GM12878 (cell line): ENCODE data around the gene INHBE. TPM values are rescaled to one million over a fixed set of nuclear protein-coding genes. Genes with fewer than 3 reads are reported as not detected.
A peak's percentile ranks its signal among the peaks of the same experiment; 100 is the strongest.

Experiments used
- CEBPB ChIP-seq, 2 experiments: fragments of 150-350 bp in 1 of 2; IDR thresholded peaks; 2 replicates each; pipeline ENCODE4 v1.6.1; 2012 to 2014; ENCODE audit warnings: low read depth in 2 of 2, low read length in 2 of 2, borderline replicate concordance in 1 of 2, inconsistent platforms in 1 of 2
- CREB1 ChIP-seq: IDR thresholded peaks from 2 replicates; pipeline ENCODE4 v1.6.1; 2012; ENCODE audit warnings: low read depth, mild to moderate bottlenecking, inconsistent platforms
- DPF2 ChIP-seq: fragments of 450-650 bp; IDR thresholded peaks from 2 replicates; pipeline ENCODE4 v1.6.1; 2017; ENCODE audit warnings: mild to moderate bottlenecking
- EED ChIP-seq: sonication (generic); IDR thresholded peaks from 2 replicates; pipeline ENCODE4 v1.6.1; 2016; ENCODE audit warnings: antibody characterized with exemption, low read depth
- HCFC1 ChIP-seq: fragments of 150-350 bp; IDR thresholded peaks from 2 replicates; pipeline ENCODE4 v1.6.1; 2014; ENCODE audit warnings: low read length
- NBN ChIP-seq: fragments of 450-650 bp; IDR thresholded peaks from 2 replicates; pipeline ENCODE4 v1.6.1; 2016
- NFIC ChIP-seq: IDR thresholded peaks from 2 replicates; pipeline ENCODE4 v1.6.1; 2012; ENCODE audit warnings: low read depth, mild to moderate bottlenecking, inconsistent platforms, low read length, moderate library complexity
- POU2F2 ChIP-seq: IDR thresholded peaks from 3 replicates; pipeline ENCODE4 v1.6.1; 2011; ENCODE audit warnings: low read depth, mild to moderate bottlenecking, low read length, borderline replicate concordance
- RCOR1 ChIP-seq: conservative IDR thresholded peaks from 2 replicates; pipeline ENCODE4 v1.6.1; 2012; ENCODE audit warnings: low read depth, low read length, improper control_type of control experiment
- SMARCA5 ChIP-seq: fragments of 450-650 bp; IDR thresholded peaks from 2 replicates; pipeline ENCODE4 v1.6.1; 2017; ENCODE audit warnings: mild to moderate bottlenecking
- SMC3 ChIP-seq: IDR thresholded peaks from 2 replicates; pipeline ENCODE4 v1.6.1; 2011; ENCODE audit warnings: low read length, improper control_type of control experiment, borderline replicate concordance
- SPI1 ChIP-seq: IDR thresholded peaks from 2 replicates; pipeline ENCODE4 v1.6.1; 2011; ENCODE audit warnings: low read depth, mild to moderate bottlenecking, low read length, moderate library complexity, borderline replicate concordance; ENCODE audit not compliant: insufficient read depth
- SRF ChIP-seq, 2 experiments: IDR thresholded peaks; 2 replicates each; pipeline ENCODE4 v1.6.1; 2011; ENCODE audit warnings: low read depth in 2 of 2, low read length in 2 of 2, mild to moderate bottlenecking in 1 of 2, moderate library complexity in 1 of 2
- ZNF217 ChIP-seq: fragments of 450-650 bp; IDR thresholded peaks from 2 replicates; pipeline ENCODE4 v1.6.1; 2017; ENCODE audit warnings: antibody characterized with exemption, mild to moderate bottlenecking
- ZNF274 ChIP-seq: IDR thresholded peaks from one replicate; pipeline ENCODE4 v1.8.0; 2011; ENCODE audit not compliant: insufficient read length, insufficient read depth
- polyA plus RNA-seq, 11 experiments: library from polyadenylated mRNA; depleted of rRNA in 4 of 11; unstranded in 6 of 11; stranded (reverse) in 5 of 11; fragments of >200 nt; fragmentation: Nextera tagmentation in 4 of 11; fragmentation: Illumina TruSeq in 1 of 11; extraction: Ambion mirVana in 4 of 11; extraction: Trizol in 1 of 11; gene quantifications; 1 replicate in 1 of 11; 2 replicates in 10 of 11; pipeline versions ENCODE4 v1.2.1 to v1.2.3, GENCODE V29; 2011 to 2016; ENCODE audit warnings: inconsistent platforms in 2 of 11, missing spikeins in 2 of 11, low read depth in 1 of 11
- total RNA-seq, 4 experiments: library from RNA; depleted of rRNA in 3 of 4; stranded (reverse); fragments of >200 nt in 3 of 4; fragmentation: Illumina TruSeq in 1 of 4; extraction: Trizol in 1 of 4; gene quantifications; 2 replicates each; pipeline versions ENCODE4 v1.2.1 to v1.2.3, GENCODE V29; 2013 to 2021
- TF ChIP-seq, protein P1 (sequence below): IDR thresholded peaks from 2 replicates; pipeline ENCODE4 v1.6.1; 2012; ENCODE audit warnings: improper control_type of control experiment, low read depth, low read length; ENCODE audit not compliant: insufficient replicate concordance
- TF ChIP-seq, protein P2 (sequence below): fragments of 450-650 bp; IDR thresholded peaks from 2 replicates; pipeline ENCODE4 v1.6.1; 2018; ENCODE audit warnings: mild to moderate bottlenecking, low read depth, moderate library complexity; ENCODE audit not compliant: partially characterized antibody
- TF ChIP-seq, protein P3 (sequence below): fragments of 450-650 bp; IDR thresholded peaks from 2 replicates; pipeline ENCODE4 v1.6.1; 2016; ENCODE audit warnings: mild to moderate bottlenecking
- TF ChIP-seq, protein P4 (sequence below): fragments of 450-650 bp; IDR thresholded peaks from 2 replicates; pipeline ENCODE4 v1.6.1; 2017; ENCODE audit warnings: mild to moderate bottlenecking

Gene INHBE
- total and polyA plus RNA-seq, 10 of the 15 experiments (the other 5 are each of a cell fraction or from before 2014, with no cell fraction given): 0.09 to 2.5 (median 0.37) TPM

DNA sequence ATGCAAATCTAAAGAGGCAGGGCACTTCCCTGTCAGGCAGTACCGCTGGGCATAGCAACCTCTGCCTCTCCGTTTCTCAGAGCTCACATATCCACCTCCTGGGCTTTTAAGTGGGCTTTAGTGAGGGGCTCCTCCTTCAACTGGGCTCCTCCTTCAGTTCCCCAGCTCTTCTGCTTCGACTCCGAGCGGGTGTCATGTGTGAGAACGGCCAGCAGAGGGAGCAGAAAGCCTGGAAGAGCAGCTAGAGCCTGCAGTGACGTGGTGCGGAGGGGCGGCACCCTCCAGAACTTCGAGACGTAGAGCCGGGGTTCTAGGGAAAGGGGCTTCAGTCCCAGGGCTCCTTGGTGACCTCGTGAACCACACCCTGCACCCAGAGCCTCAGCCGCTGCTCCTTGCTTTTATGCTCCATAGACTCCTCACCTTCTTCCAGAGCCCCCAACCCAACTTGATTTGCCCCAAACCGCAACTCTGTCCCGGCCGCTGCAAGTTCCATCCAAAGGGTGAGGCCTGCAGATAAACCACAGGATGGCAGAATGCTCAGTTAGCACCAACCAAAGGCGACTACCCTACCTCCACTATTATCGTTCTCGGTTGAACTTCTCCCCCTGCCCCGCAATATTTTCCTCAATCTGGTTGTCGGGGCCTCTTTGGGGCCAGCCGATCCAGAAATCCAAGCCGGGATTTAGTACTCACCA lies 4.1 kb downstream of the INHBE start (continued):
- TF ChIP-seq, protein P1, sequence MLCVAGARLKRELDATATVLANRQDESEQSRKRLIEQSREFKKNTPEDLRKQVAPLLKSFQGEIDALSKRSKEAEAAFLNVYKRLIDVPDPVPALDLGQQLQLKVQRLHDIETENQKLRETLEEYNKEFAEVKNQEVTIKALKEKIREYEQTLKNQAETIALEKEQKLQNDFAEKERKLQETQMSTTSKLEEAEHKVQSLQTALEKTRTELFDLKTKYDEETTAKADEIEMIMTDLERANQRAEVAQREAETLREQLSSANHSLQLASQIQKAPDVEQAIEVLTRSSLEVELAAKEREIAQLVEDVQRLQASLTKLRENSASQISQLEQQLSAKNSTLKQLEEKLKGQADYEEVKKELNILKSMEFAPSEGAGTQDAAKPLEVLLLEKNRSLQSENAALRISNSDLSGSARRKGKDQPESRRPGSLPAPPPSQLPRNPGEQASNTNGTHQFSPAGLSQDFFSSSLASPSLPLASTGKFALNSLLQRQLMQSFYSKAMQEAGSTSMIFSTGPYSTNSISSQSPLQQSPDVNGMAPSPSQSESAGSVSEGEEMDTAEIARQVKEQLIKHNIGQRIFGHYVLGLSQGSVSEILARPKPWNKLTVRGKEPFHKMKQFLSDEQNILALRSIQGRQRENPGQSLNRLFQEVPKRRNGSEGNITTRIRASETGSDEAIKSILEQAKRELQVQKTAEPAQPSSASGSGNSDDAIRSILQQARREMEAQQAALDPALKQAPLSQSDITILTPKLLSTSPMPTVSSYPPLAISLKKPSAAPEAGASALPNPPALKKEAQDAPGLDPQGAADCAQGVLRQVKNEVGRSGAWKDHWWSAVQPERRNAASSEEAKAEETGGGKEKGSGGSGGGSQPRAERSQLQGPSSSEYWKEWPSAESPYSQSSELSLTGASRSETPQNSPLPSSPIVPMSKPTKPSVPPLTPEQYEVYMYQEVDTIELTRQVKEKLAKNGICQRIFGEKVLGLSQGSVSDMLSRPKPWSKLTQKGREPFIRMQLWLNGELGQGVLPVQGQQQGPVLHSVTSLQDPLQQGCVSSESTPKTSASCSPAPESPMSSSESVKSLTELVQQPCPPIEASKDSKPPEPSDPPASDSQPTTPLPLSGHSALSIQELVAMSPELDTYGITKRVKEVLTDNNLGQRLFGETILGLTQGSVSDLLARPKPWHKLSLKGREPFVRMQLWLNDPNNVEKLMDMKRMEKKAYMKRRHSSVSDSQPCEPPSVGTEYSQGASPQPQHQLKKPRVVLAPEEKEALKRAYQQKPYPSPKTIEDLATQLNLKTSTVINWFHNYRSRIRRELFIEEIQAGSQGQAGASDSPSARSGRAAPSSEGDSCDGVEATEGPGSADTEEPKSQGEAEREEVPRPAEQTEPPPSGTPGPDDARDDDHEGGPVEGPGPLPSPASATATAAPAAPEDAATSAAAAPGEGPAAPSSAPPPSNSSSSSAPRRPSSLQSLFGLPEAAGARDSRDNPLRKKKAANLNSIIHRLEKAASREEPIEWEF: no peak
- 0 out of 2 replicates have a peak, but pooled peaks have one; percentile 74 for TF ChIP-seq RCOR1
- TF ChIP-seq ZNF274: no peak
- TF ChIP-seq ZNF217: 0 out of 2 replicates have a peak, but pooled peaks have one; percentile 41
- TF ChIP-seq CEBPB (IDR thresholded peaks at IDR 0.05; ENCODE audit: borderline replicate concordance in 1 of 2, low read depth in 2 of 2, low read length in 2 of 2): no peak
- TF ChIP-seq, protein P2, sequence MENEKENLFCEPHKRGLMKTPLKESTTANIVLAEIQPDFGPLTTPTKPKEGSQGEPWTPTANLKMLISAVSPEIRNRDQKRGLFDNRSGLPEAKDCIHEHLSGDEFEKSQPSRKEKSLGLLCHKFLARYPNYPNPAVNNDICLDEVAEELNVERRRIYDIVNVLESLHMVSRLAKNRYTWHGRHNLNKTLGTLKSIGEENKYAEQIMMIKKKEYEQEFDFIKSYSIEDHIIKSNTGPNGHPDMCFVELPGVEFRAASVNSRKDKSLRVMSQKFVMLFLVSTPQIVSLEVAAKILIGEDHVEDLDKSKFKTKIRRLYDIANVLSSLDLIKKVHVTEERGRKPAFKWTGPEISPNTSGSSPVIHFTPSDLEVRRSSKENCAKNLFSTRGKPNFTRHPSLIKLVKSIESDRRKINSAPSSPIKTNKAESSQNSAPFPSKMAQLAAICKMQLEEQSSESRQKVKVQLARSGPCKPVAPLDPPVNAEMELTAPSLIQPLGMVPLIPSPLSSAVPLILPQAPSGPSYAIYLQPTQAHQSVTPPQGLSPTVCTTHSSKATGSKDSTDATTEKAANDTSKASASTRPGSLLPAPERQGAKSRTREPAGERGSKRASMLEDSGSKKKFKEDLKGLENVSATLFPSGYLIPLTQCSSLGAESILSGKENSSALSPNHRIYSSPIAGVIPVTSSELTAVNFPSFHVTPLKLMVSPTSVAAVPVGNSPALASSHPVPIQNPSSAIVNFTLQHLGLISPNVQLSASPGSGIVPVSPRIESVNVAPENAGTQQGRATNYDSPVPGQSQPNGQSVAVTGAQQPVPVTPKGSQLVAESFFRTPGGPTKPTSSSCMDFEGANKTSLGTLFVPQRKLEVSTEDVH: peak; percentile 45
- 0 out of 4 replicates have a peak, but pooled peaks of 1 of the 2 experiments have one; percentile 23 for TF ChIP-seq SRF (IDR thresholded peaks at IDR 0.05; ENCODE audit: low read depth in 2 of 2, low read length in 2 of 2)
- no peak; the same call in 1 of the 2 replicates for TF ChIP-seq DPF2
- peak; percentile 52; the same call in 1 of the 2 replicates for TF ChIP-seq SMARCA5
- TF ChIP-seq NBN: peak; percentile 74
- TF ChIP-seq, protein P3, sequence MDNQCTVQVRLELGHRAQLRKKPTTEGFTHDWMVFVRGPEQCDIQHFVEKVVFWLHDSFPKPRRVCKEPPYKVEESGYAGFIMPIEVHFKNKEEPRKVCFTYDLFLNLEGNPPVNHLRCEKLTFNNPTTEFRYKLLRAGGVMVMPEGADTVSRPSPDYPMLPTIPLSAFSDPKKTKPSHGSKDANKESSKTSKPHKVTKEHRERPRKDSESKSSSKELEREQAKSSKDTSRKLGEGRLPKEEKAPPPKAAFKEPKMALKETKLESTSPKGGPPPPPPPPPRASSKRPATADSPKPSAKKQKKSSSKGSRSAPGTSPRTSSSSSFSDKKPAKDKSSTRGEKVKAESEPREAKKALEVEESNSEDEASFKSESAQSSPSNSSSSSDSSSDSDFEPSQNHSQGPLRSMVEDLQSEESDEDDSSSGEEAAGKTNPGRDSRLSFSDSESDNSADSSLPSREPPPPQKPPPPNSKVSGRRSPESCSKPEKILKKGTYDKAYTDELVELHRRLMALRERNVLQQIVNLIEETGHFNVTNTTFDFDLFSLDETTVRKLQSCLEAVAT: peak; percentile 83
- TF ChIP-seq, protein P4, sequence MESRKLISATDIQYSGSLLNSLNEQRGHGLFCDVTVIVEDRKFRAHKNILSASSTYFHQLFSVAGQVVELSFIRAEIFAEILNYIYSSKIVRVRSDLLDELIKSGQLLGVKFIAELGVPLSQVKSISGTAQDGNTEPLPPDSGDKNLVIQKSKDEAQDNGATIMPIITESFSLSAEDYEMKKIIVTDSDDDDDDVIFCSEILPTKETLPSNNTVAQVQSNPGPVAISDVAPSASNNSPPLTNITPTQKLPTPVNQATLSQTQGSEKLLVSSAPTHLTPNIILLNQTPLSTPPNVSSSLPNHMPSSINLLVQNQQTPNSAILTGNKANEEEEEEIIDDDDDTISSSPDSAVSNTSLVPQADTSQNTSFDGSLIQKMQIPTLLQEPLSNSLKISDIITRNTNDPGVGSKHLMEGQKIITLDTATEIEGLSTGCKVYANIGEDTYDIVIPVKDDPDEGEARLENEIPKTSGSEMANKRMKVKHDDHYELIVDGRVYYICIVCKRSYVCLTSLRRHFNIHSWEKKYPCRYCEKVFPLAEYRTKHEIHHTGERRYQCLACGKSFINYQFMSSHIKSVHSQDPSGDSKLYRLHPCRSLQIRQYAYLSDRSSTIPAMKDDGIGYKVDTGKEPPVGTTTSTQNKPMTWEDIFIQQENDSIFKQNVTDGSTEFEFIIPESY: no peak
- no peak for TF ChIP-seq NFIC
- peak; percentile 76 for TF ChIP-seq SMC3
- peak; percentile 65; the same call in 2 of the 3 replicates for TF ChIP-seq POU2F2
- no peak for TF ChIP-seq EED
- peak; percentile 47 for TF ChIP-seq SPI1
- TF ChIP-seq CREB1: peak; percentile 89
- no peak for TF ChIP-seq HCFC1
